Jurkat, Clone E6-1 (cell line): ENCODE results near the gene KIF24.
A peak's percentile ranks its signal among the peaks of the same experiment; 100 is the strongest.
"Not testable (repeated sequence)": the region's sequence is repeated elsewhere in the genome, so short reads cannot be mapped to it uniquely, and the experiment has no call there.

Source experiments
- DNase-seq: peaks from one replicate; pipeline ENCODE4 v3.0.0-alpha.2; 2011; ENCODE audit warnings: low read depth, low spot score
- H3K4me3 ChIP-seq: 2 replicates; pipeline ENCODE4 v1.5.1; 2011; ENCODE audit warnings: mild to moderate bottlenecking, low read length, control low read depth, moderate library complexity

KIF24 gene

DNA sequence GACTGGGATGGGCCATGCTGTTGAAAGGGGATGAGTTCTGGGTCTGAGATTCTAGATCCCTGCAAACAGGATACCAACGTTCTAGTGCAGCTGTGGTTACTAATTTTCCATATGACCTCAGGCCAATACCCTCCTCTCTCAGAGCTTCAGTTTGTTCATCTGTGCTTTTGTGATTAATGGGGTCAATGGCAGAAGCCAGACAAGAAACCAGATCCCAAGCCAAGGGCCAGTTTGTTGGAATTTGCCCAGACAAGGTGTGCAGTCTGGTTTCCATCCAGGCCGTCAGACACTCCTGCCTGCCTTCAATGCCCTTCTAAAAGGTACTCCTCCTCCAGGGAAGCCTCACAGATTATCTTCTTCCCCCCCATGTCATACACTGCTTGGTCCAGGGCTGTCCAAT lies 36.2 kb upstream of the KIF24 start:
- no peak overlapping the region for H3K4me3 ChIP-seq
- no peak for DNase-seq

DNA sequence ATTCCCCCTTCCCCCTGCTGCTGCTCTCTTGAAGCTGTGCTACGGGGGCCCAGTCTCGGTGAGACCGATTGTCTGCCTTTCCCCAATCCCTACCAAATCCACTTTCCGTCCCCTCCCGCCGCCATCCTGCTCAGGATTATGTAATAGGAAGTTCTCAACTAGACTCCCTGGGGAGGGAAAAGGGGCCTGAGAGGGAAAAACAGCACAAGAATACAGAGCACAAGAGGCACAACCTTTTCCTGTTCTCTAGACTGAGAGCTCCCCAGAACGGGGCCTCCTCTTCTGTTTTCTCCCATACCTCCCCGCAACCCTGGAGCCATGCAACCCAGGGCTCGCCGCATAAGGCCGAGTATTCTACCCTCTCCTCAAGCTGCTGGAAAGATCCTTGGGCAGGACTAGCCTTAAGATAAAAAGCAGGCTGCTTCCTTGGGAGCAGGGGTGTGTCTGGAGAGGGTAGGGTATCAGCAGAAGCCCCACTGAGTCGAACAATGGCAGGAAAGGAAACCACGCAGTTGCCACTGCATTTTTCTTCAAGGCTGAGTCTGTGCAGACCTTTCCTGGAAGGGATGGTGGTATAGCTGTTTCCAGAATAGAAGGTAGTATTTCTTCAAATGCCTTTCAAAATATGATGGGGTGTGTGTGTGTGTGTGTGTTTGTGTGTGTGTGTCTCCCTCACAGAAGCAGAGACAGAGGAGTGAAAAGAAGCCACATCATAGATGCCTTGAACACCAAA lies 34.7 kb upstream of the KIF24 start:
- DNase-seq, result peak; percentile 35
- H3K4me3 ChIP-seq, result no peak overlapping the region

DNA sequence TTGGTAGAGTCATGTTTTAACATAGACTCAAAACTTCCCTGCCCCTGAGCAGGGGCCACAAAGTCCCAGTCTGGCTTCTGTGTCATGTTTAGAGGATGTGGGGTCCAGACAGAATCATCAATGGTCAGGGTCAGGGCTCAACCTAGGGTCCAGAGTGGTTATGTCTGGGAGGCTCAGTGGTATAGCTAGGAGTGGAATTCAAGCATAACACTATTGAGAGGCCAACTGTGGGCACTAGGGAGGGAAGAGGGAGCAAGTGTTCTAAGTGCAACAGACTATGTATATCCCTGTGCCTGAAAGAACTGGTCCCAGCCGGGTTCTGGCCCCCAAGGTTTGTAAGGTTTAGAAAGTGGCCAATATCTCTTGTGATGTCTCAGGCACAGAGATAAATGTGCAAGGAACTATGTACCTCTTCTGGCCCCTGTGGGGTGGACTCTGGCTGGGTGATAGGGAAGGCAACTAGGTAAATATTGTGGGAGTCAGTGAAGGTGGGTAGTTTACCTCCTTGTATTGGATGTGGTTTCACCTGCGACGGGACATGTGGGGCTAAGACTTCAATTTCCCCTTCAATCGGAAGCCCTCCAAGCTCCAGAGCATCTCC lies 33.6 kb upstream of the KIF24 start:
- H3K4me3 ChIP-seq, result no peak overlapping the region
- DNase-seq, result no peak

DNA sequence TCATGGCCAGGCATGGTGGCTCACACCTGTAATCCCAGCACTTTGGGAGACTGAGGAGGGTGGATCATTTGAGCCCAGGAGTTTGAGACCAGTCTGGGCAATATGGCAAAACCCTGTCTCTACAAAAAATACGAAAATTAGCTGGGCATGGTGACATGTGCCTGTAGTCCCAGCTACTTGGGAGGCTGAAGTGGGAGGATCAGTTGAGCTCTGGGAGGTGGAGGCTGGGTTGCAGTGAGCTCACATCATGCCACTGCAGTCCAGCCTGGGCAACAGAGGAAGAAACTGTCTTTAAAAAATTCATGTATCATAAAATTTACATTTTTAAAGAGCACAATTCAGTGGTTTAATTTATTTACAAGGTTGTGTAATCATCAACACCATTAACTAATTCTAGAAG lies 23.9 kb upstream of the KIF24 start:
- not testable (repeated sequence) for DNase-seq, H3K4me3 ChIP-seq

DNA sequence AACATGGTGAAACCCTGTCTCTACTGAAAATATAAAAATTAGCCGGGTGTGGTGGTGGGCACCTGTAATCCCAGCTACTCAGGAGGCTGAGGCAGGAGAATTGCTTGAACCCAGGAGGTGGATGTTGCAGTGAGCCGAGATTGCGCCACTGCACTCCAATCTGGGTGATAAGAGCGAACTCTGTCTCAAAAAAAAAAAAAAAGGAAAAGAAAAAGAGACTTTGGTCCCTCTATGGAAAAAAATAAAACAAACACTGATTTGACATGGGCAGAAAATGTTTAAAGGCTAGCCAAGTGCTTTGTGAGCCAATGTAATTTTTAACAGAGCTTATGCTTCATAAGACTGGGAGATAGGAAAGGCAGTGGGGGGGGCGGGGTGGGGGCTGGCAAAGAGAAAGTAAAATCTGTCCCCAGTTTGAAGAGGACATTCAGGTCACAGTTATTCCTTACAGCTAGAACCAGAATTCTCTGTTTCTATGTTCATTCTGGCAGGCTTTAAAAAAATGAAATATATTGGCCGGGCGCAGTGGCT lies 23.1 kb upstream of the KIF24 start:
- DNase-seq, H3K4me3 ChIP-seq: not testable (repeated sequence)

DNA sequence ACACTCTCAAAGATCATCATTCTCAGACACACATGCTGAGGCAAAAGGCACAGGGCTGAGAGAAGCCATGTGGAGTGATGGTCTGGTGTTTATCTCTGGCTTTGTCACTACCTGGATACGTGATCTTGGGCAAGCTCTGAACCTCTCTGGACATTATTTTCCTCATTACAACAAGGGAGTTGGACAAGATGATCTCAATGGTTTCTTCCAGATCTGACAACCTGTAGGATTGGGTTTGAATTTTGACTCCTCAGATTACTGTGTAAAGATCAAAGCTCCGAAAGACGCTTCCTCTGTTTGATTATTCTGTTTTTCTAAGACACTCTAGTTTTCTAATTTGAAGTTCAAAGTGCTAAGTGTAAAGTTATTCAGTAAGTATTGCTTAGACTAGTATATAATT lies 20.3 kb upstream of the KIF24 start:
- no peak overlapping the region for H3K4me3 ChIP-seq
- no peak for DNase-seq

DNA sequence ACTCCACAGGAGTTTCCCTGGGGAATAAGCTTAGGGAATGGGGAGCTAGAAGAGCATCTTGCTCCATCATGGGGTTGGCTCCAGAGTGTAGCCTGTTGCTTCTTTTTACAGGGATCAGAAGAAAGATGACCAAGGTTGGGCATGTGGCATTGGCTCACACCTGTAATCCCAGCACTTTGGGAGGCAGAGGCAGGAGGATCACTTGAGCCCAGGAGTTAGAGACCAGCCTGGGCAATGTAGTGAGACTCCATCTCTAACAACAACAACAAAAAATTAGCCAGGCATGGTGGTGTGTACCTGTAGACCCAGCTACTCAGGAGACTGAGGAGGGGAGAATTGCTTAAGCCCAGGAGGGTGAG lies 18.7 kb upstream of the KIF24 start:
- no peak for DNase-seq
- no peak overlapping the region for H3K4me3 ChIP-seq

DNA sequence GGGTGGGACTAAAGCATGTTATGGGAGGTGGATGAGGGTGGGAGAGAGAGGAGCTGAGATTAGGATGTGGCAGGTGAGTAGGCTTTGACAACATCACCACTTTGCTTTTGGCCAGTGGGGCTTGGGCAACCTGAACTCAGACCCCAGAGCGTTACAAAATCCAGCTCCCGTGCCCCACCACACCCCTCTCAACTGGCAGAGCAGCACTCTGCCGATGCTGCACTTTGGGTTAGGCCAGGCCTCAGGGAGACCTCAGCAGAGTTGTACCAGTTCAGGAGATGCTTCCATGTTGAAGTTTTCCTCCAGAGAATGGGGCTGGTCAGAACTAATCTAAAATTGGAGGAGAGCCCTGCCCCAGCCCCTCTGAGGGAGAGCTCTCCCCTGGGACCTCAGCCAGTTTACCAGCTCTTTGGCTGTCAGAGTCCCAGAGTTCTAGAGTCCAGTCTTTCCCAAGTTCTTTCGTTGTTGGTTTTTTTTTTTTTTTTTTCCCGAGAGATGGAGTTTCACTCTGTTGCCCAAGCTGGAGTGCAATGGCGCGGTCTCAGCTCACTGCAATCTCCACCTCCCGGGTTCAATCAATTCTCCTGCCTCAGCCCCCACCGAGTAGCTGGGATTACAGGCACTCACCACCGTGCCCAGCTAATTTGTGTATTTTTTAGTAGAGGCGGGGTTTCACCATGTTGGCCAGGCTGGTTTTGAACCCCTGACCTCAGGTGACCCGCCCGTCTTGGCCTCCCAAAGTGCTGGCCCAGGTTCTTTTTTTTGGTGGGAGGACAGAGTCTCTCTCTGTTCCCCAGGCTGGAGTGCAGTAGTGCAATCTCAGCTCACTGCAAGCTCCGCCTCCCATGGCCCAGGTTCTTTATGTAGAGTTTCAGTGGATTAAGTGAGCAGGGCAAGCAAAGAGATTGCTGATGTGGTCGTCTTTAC lies 18.1 kb upstream of the KIF24 start:
- DNase-seq, result no peak
- no peak overlapping the region for H3K4me3 ChIP-seq

DNA sequence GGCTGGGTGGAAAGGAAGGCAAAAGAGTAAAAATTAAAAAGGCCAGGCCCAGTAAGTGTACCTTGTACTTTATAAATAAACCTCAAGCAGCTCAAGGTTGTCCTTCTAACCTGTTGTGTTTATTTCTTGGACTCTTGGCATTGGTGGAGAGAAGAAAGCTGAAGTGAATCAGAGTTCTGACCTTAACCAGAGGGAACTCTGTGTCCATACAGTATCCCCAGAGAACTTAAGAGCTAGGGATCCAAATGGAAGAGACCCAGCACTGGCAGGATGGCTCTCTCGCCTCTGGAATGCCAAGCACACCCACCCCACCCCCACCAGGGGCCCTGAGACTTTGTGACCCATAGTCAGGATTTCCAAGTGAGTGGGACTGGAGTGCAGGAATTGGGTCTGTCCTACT lies 14.5 kb upstream of the KIF24 start:
- no peak for DNase-seq
- H3K4me3 ChIP-seq, result no peak overlapping the region

DNA sequence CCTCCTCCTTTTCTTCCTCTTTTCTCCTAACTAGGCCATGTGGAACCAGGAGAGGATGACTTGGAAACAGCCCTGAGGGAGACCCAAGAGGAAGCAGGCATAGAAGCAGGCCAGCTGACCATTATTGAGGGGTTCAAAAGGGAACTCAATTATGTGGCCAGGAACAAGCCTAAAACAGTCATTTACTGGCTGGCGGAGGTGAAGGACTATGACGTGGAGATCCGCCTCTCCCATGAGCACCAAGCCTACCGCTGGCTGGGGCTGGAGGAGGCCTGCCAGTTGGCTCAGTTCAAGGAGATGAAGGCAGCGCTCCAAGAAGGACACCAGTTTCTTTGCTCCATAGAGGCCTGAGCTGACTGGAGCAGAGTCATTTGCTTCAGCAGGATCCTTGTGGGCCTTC lies 14.0 kb upstream of the KIF24 start:
- H3K4me3 ChIP-seq, result no peak overlapping the region
- DNase-seq, result no peak

DNA sequence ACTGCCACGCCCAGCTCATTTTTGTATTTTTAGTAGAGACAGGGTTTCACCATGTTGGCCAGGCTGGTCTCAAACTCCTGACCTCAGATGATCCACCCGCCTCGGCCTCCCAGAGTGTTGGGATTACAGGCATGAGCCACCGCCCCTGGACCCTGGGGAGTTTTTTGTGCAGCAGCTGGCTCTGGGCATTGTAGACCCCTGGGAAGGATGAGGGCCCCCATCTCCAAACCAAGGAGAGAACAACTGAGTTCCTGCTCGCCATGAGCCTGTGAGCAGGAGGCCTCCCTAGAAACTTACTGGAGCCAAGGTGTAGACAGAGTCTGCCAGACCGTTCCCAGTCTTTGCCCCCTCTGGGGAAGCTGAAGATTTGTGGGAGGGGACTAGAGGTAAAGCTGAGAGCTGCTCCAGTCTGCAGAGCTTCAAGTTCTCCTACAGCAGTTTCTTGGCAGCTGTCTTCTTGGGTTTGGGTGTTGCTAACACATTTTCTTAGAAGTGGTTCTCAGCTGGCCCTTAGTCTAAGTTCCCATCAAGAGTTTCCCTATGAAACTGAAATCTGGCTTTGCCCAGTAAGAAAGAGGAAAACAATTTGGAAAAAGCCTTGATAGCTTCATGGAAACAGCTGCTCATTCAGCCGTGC lies 12.7 kb upstream of the KIF24 start:
- no peak overlapping the region for H3K4me3 ChIP-seq
- DNase-seq, result no peak

DNA sequence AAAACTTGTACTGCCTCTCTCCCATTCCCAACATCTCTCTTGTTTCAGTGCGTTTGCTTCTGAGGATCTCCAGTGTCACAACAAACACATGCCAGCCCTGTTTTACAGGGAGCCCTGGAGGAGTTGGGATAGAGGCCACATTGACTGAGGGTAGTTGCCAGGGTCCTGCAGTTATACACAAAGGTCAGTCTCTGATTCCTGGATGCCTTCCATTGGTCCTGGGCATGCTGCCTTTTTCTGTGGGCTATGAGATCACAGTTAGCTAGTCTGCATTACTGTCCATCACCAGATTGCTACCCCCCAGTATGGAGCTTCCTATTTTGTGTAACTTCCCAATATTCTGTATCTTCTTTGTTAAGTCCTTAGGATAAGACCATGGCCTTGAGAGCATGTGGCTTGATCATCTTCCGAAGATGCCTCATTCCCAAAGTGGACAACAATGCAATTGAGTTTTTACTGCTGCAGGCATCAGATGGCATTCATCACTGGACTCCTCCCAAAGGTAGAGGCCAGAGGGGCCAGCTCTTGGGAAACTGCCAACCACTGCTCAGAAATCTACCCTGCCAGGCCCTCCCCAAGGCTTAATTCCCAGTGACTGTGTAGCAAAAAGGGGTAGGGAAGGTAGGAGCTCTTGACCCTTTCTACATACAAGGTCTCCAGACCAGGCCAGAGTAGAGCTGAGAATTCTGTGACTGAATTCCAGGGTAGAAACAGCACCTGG lies 9.8 kb upstream of the KIF24 start:
- no peak overlapping the region for H3K4me3 ChIP-seq
- no peak for DNase-seq

DNA sequence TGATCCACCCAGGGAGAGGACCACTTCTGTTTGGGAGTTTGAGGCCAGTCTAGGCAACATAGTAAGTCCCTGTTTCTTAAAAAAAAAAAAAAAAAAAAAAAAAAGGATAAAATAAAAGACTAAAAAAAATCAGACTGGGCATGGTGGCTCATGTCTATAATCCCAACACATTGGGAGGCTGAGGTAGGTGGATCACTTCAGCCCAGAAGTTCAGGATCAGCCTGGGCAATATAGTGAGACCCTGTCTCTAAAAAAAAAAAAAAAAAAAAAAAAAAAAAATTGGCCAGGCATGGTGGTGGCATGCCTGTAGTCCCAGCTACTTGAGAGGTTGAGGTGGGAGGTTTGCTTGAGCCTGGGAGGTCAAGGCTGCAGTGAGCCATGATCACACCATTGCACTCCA lies 9.0 kb upstream of the KIF24 start:
- not testable (repeated sequence) for DNase-seq, H3K4me3 ChIP-seq

DNA sequence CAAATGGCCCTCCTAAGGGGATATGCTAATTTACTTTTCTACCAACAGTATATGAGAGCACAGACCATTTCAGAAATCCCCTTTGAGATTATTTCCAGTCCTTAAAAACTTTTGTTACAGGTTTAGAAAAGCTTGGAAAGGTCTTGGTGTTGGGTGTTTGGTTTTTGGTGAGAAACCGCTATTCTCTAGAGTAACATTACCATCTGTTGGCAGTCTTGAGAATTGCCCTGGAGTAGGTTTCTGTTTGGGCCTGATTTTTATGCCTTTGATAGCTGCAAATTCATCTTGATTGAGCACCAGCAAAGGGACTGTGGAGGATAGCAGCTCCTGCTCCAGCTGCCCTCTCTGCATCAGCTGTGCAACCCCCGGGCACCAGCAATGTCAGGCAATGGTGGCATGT lies 8.3 kb upstream of the KIF24 start:
- no peak for DNase-seq
- no peak overlapping the region for H3K4me3 ChIP-seq

DNA sequence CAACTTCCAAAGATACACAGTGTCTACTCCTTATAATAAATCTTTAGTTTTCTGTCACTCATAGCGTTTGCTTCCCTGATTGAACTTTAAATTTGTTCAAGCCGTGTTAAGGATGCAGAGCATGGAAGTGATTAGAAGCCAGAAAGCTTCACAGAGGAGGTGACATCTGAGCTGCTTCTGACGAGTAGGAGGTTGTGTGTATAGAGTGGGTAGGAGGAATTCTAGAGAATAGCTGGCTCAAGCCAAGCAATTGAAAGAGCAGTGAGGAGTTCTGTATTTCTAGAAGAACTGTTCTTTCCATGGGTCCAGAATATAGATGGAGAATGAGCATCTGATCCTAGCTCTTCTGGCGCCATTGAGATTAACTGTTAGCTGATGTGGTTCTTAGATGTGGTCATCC lies 6.3 kb upstream of the KIF24 start:
- H3K4me3 ChIP-seq, result no peak overlapping the region
- no peak for DNase-seq

DNA sequence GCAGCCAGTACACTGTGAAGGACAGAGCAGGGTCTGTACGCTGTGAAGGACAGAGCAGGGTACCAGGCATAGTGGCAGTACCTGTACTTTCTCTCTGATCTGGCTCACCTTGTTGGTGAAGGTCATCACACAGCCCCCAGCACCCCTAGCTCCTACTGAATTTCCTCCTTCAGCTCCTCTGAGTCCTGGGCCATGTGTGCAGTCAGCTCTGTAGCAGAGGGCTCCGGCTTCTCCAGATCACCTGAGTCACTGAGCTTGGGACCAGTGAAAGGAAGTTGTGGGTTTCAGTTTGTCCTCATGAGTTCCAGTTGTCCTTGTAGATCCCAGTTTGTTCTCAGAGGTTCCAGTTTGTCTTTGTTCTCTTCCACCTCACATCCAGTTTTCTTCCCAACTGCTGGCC lies 5.8 kb upstream of the KIF24 start:
- H3K4me3 ChIP-seq, result no peak overlapping the region
- DNase-seq, result no peak

DNA sequence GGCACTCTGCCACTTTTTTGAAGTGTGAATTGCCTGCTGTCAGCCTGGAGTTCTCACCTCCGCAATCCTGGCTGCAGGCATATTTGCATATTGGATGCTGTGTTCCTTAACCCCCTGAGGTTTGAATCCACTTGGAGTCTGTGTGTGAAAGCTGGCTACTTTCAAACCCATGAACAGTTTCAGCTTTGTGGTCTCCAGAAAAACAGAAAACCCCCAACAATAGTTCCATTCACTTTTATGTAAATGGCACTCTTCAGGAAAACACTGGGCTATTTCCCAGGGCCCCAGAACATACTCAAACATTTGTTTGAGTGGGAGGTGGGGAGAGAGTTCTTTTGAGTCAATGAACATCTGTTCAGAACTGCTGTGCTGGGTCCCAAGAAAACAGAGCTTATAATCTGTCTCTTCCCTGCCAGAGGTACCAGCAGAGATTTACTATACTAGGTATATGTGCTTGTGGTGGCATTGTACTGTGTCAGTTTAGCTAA lies 5.3 kb upstream of the KIF24 start:
- no peak overlapping the region for H3K4me3 ChIP-seq
- DNase-seq, result no peak

DNA sequence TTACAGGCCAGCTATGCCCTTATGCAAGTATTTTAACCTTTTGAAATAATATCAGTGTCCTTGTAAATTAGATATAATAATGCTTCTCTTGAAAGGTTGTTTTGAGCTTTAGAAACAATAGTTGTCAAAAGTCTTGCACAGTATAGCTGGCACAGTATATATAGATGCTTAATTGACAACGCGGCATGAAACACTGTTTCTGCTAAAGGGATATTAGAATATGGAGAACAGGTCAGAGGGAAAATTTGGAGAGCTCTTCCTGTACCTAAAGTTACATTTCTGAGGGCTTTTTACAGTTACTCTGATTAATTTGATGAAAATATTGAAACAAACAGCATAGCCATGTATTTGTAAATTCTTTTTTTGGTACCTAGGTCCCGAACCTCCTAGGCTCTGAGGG lies 4.8 kb upstream of the KIF24 start:
- H3K4me3 ChIP-seq, result no peak overlapping the region
- DNase-seq, result no peak
